ENCODE measurements around the gene LRRC43.

- TF ChIP-seq POLR2A (IDR thresholded peaks at IDR 0.05; ENCODE audit: low read depth, low read length) (no peak), POLR2AphosphoS5 (IDR thresholded peaks at IDR 0.05; ENCODE audit: low read depth, low read length) (no peak)
Observed at GRCh38 chr12:122243965-122244364, 61.0 kb downstream of the LRRC43 start.

Data from GM12892 (cell line).